Spleen (tissue), 11 donors: ENCODE data around the gene MBD3L4. TPM values are rescaled to one million over a fixed set of nuclear protein-coding genes. Genes with fewer than 3 reads are reported as not detected.
A peak's percentile ranks its signal among the peaks of the same experiment; 100 is the strongest.
"Not testable (repeated sequence)": the region's sequence is repeated elsewhere in the genome, so short reads cannot be mapped to it uniquely, and the experiment has no call there.

Experiments used
- DNase-seq: peaks from one replicate; pipeline ENCODE4 v3.0.0-alpha.2; 2020
- H3K27ac ChIP-seq, 8 donors: fragments of 200-600 bp; sonication (generic) in 7 of 8; 1 replicate in 4 of 8; 2 replicates in 4 of 8; pipeline versions ENCODE4 v1.5.0 to v1.8.0; 2016 to 2021; ENCODE audit warnings: inconsistent platforms in 4 of 8, mild to moderate bottlenecking in 4 of 8, moderate library complexity in 1 of 8
- H3K27me3 ChIP-seq, 7 donors: fragments of 200-600 bp; sonication (generic) in 6 of 7; replicated peaks in 1 of 7; 1 replicate in 4 of 7; 2 replicates in 3 of 7; pipeline versions ENCODE4 v1.5.0 to v1.8.0; 2016 to 2021; ENCODE audit warnings: inconsistent platforms in 3 of 7, mild to moderate bottlenecking in 1 of 7
- H3K36me3 ChIP-seq, 6 donors: fragments of 200-600 bp; sonication (generic) in 5 of 6; 1 replicate in 4 of 6; 2 replicates in 2 of 6; pipeline versions ENCODE4 v1.5.0 to v1.8.0; 2016 to 2021; ENCODE audit warnings: inconsistent platforms in 2 of 6
- H3K4me1 ChIP-seq, 6 donors: fragments of 200-600 bp; sonication (generic) in 5 of 6; 1 replicate in 3 of 6; 2 replicates in 3 of 6; pipeline versions ENCODE4 v1.5.0 to v1.8.0; 2016 to 2021; ENCODE audit warnings: inconsistent platforms in 3 of 6
- H3K4me3 ChIP-seq, 8 donors: fragments of 200-600 bp; sonication (generic) in 7 of 8; 1 replicate in 4 of 8; 2 replicates in 4 of 8; pipeline versions ENCODE4 v1.5.0 to v1.8.0; 2016 to 2021; ENCODE audit warnings: inconsistent platforms in 4 of 8, mild to moderate bottlenecking in 4 of 8, moderate library complexity in 2 of 8
- H3K9me3 ChIP-seq, 8 donors: fragments of 200-600 bp; sonication (generic) in 7 of 8; 1 replicate in 4 of 8; 2 replicates in 4 of 8; pipeline versions ENCODE4 v1.5.0 to v1.8.0; 2016 to 2021; ENCODE audit warnings: inconsistent platforms in 4 of 8
- CTCF ChIP-seq, 11 experiments: fragments of 200-600 bp in 7 of 11; fragments of 450-650 bp in 4 of 11; sonication (generic) in 4 of 11; IDR thresholded peaks in 8 of 11; conservative IDR thresholded peaks in 3 of 11; 1 replicate in 7 of 11; 2 replicates in 4 of 11; pipeline versions ENCODE4 v1.4.0 to v1.8.0; 2016 to 2021; ENCODE audit warnings: antibody characterized with exemption in 11 of 11, inconsistent platforms in 4 of 11, mild to moderate bottlenecking in 1 of 11
- POLR2A ChIP-seq, 3 donors: fragments of 450-650 bp; IDR thresholded peaks; one replicate each; pipeline ENCODE4 v1.5.1; 2017; ENCODE audit warnings: antibody characterized with exemption in 3 of 3, mild to moderate bottlenecking in 1 of 3
- POLR2AphosphoS5 ChIP-seq, 3 donors: sonication (generic); formaldehyde crosslinking; IDR thresholded peaks; one replicate each; pipeline ENCODE4 v1.5.1; 2017; ENCODE audit warnings: antibody characterized with exemption in 3 of 3
- WGBS, 5 donors: extraction: QIAGEN DNeasy Blood & Tissue Kit in 3 of 5; methylation state at CpG; one replicate each; pipeline versions ENCODE4 v1.1.5 to v1.1.7; 2013 to 2018; 5-methylcytosine and 5-hydroxymethylcytosine counted together
- intact Hi-C: fragments of 100-400 bp; cut with DNase I; formaldehyde crosslinking; loops from one replicate; pipeline ENCODE4 v1.15.0; 2023; ENCODE audit warnings: low total_unique reads
- polyA plus RNA-seq, 3 donors: library from polyadenylated mRNA; stranded (reverse); fragments of 200-250 nt; gene quantifications; one replicate each; pipeline ENCODE4 v1.2.1, GENCODE V29; 2013
- total RNA-seq, 7 donors: library from RNA; depleted of rRNA in 3 of 7; stranded (reverse); fragments of >200 nt in 3 of 7; fragmentation: NEBNext Ultra II Directional in 4 of 7; extraction: Animal tissue kit (Norgen Biotek cat#: 25700) in 4 of 7; gene quantifications; one replicate each; pipeline versions ENCODE4 v1.1.0 to v1.2.1, GENCODE V29; 2016 to 2021
- donor health status: healthy with polysubstance abuse.
- donor health status: DM: no; HTN: no; CAD: no; lungs with moderate emphysema.
- donor health status: DM: no; HTN: no; CAD: no.
- donor health status: Bipolar disorder and iron deficiency.
- donor health status: healthy.
- donor health status: DM: no; HTN: no; CAD: no.
- donor health status: DM: yes; HTN: yes; CAD: no.

MBD3L4 gene
- total and polyA plus RNA-seq, 10 donors: not detected

GRCh38 chr19:7063764-7064418 is 23.9 kb upstream of the MBD3L4 start:
- intact Hi-C loops: no loop called here
- TF ChIP-seq POLR2A (IDR thresholded peaks at IDR 0.05): no peak
- TF ChIP-seq CTCF (IDR thresholded peaks at IDR 0.05 in 8 of 11, conservative IDR thresholded peaks at IDR 0.05 in 3 of 11): no peak
- Histone ChIP-seq H3K4me1 (peaks cover 0 to 5% (median 0%) of the 10 kb centered on the region in 6 donors), H3K9me3 (peaks cover 0 to 6% (median 0%) of the 10 kb centered on the region in 8 donors), H3K27ac (no peak overlapping the region), H3K36me3 (no peaks in the 10 kb centered on the region), H3K4me3 (no peak overlapping the region), H3K27me3 (no peaks in the 10 kb centered on the region)
- WGBS, 5 donors: 87 to 94% (median 91%) methylated on average over 9 of the region's 9 CpGs
- DNase-seq: peak; percentile 18

- WGBS, 5 donors: 87 to 91% (median 88%) methylated on average over 4 of the region's 4 CpGs
- TF ChIP-seq CTCF (IDR thresholded peaks at IDR 0.05 in 8 of 11, conservative IDR thresholded peaks at IDR 0.05 in 3 of 11) (no peak), POLR2A (IDR thresholded peaks at IDR 0.05) (no peak), POLR2AphosphoS5 (IDR thresholded peaks at IDR 0.05) (no peak)
- H3K9me3 ChIP-seq: peaks cover 0 to 6% (median 0%) of the 10 kb centered on the region in 8 donors
- no peaks in the 10 kb centered on the region for H3K4me1 ChIP-seq
- no peaks in the 10 kb centered on the region for H3K36me3 ChIP-seq
- H3K27me3 ChIP-seq: no peaks in the 10 kb centered on the region
- H3K4me3 ChIP-seq: no peak overlapping the region
- intact Hi-C loops: no loop called here
- H3K27ac ChIP-seq: no peak overlapping the region
- no peak for DNase-seq
Measured at GRCh38 chr19:7063339-7063738, 23.4 kb upstream of the MBD3L4 start.

- H3K27ac ChIP-seq, H3K36me3 ChIP-seq, DNase-seq, H3K9me3 ChIP-seq, H3K4me1 ChIP-seq, intact Hi-C loops, H3K27me3 ChIP-seq, H3K4me3 ChIP-seq: not testable (repeated sequence)
- WGBS, 5 donors: 10 to 40% (median 15%) methylated on average over 1 to 2 of the region's 2 CpGs
Measured at GRCh38 chr19:7059977-7060376, 20.0 kb upstream of the MBD3L4 start.

GRCh38 chr19:7058576-7058975 is 18.6 kb upstream of the MBD3L4 start, which contains the start of gene MBD3L3:
Gene MBD3L3, minus strand, starts transcription at chr19:7058676. Its CDS starts 71 bp downstream, at chr19:7058605.
- no CpG with 5 or more reads among the region's 8 CpGs for WGBS, 5 donors
- H3K27me3 ChIP-seq, H3K4me1 ChIP-seq, H3K4me3 ChIP-seq, intact Hi-C loops, H3K27ac ChIP-seq, H3K36me3 ChIP-seq, DNase-seq, H3K9me3 ChIP-seq: not testable (repeated sequence)

- H3K4me3 ChIP-seq, H3K36me3 ChIP-seq, H3K9me3 ChIP-seq, H3K4me1 ChIP-seq, H3K27me3 ChIP-seq, intact Hi-C loops, H3K27ac ChIP-seq: not testable (repeated sequence)
- peak; percentile 20 for DNase-seq
- 86 to 93% (median 92%) methylated on average over 8 of the region's 16 CpGs; no CpG with 5 or more reads in 1 of the 5 donors for WGBS, 5 donors
Measured at GRCh38 chr19:7056371-7056770, 16.4 kb upstream of the MBD3L4 start.

- intact Hi-C loops, H3K36me3 ChIP-seq, H3K27ac ChIP-seq, H3K4me3 ChIP-seq, H3K27me3 ChIP-seq, DNase-seq, H3K9me3 ChIP-seq, H3K4me1 ChIP-seq: not testable (repeated sequence)
- WGBS, 5 donors: 94 to 96% (median 94%) methylated on average over 12 to 13 of the region's 14 CpGs
Measured at GRCh38 chr19:7055679-7056078, 15.7 kb upstream of the MBD3L4 start.

GRCh38 chr19:7054635-7055368 is 14.8 kb upstream of the MBD3L4 start:
- H3K4me1 ChIP-seq, H3K36me3 ChIP-seq, H3K4me3 ChIP-seq, DNase-seq, intact Hi-C loops, H3K27ac ChIP-seq, H3K27me3 ChIP-seq, H3K9me3 ChIP-seq: not testable (repeated sequence)
- 91 to 99% (median 95%) methylated on average over 8 to 14 of the region's 14 CpGs for WGBS, 5 donors

- H3K4me1 ChIP-seq, H3K27ac ChIP-seq, H3K36me3 ChIP-seq, DNase-seq, H3K9me3 ChIP-seq, H3K27me3 ChIP-seq, intact Hi-C loops, H3K4me3 ChIP-seq: not testable (repeated sequence)
- WGBS, 5 donors: 74 to 88% (median 86%) methylated on average over 7 of the region's 7 CpGs
Measured at GRCh38 chr19:7052896-7053295, 12.9 kb upstream of the MBD3L4 start.

GRCh38 chr19:7051421-7051820 is 11.4 kb upstream of the MBD3L4 start:
- 87 to 100% (median 96%) methylated on average over 2 to 3 of the region's 5 CpGs for WGBS, 5 donors
- H3K4me1 ChIP-seq, intact Hi-C loops, H3K27me3 ChIP-seq, H3K27ac ChIP-seq, H3K9me3 ChIP-seq, H3K4me3 ChIP-seq, H3K36me3 ChIP-seq: not testable (repeated sequence)
- DNase-seq: peak; percentile 18
